GM19238 (cell line): Measurements from ENCODE around the gene KRT17.
"Not testable (repeated sequence)": the region's sequence is repeated elsewhere in the genome, so short reads cannot be mapped to it uniquely, and the experiment has no call there.

Source experiments
- DNase-seq: peaks from one replicate; pipeline ENCODE4 v3.0.0; 2011; ENCODE audit warnings: low spot score; ENCODE audit not compliant: insufficient read length

KRT17 gene

GRCh38 chr17:41653892-41654677 lies 29.7 kb upstream of the KRT17 start:
- DNase-seq: no peak

- DNase-seq: no peak
Measured at GRCh38 chr17:41653421-41653820, 29.0 kb upstream of the KRT17 start.

- no peak for DNase-seq
Measured at GRCh38 chr17:41652461-41652970, 28.1 kb upstream of the KRT17 start.

- DNase-seq: no peak
Measured at GRCh38 chr17:41651625-41652460, 27.5 kb upstream of the KRT17 start.

- DNase-seq: no peak
Measured at GRCh38 chr17:41650794-41651624, 26.6 kb upstream of the KRT17 start.

GRCh38 chr17:41649923-41650519 lies 25.6 kb upstream of the KRT17 start:
- no peak for DNase-seq

GRCh38 chr17:41648411-41649195 lies 24.2 kb upstream of the KRT17 start:
- peak; percentile 94 for DNase-seq

- DNase-seq: peak; percentile 94
Measured at GRCh38 chr17:41647940-41648410, 23.6 kb upstream of the KRT17 start.

- no peak for DNase-seq
Measured at GRCh38 chr17:41647038-41647813, 22.9 kb upstream of the KRT17 start.

GRCh38 chr17:41642252-41643156 lies 18.1 kb upstream of the KRT17 start:
- no peak for DNase-seq

- DNase-seq: not testable (repeated sequence)
Measured at GRCh38 chr17:41640596-41640995, 16.2 kb upstream of the KRT17 start.

- DNase-seq: no peak
Measured at GRCh38 chr17:41639492-41640473, 15.4 kb upstream of the KRT17 start.

- no peak for DNase-seq
Measured at GRCh38 chr17:41638941-41639340, 14.6 kb upstream of the KRT17 start.

- DNase-seq: no peak
Measured at GRCh38 chr17:41638194-41638593, 13.8 kb upstream of the KRT17 start.

- DNase-seq: no peak
Measured at GRCh38 chr17:41636652-41637051, 12.3 kb upstream of the KRT17 start.

- DNase-seq: no peak
Measured at GRCh38 chr17:41635121-41636097, 11.0 kb upstream of the KRT17 start.
